ENCODE results near the gene C14orf119.

DNA sequence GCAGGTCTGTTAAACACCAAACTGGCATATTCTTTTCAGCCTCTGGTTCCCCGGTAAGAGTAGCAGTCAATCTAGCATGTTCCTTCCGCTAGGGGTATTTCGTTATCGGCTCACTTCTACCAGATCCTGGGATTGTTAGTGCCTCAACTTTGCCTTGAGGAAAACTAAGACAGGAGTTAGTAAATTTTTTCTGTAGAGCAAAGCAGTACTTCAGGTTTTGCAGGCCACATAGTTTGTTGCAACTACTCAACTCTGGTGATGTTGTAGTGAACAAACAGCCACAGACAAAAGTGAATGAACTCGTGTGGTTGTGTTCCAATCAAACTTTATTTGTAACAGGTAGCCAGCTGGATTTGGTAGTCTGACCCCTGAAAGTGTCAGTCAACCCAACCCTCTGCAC, 31.7 kb upstream of the C14orf119 start:
- TF ChIP-seq EZH2 (IDR thresholded peaks at IDR 0.05) (no peak), POLR2AphosphoS5 (IDR thresholded peaks at IDR 0.05; ENCODE audit: borderline replicate concordance, low read depth, low read length) (no peak)

All from SK-N-MC (cell line).